Natural killer cell (primary cell): Measurements from ENCODE around the gene GBP5. TPM values are rescaled to one million over a fixed set of nuclear protein-coding genes. Genes with fewer than 3 reads are reported as not detected.
"Not testable (repeated sequence)": the region's sequence is repeated elsewhere in the genome, so short reads cannot be mapped to it uniquely, and the experiment has no call there.

Experiments
- ATAC-seq, 3 donors: fragments of 150-1000 bp in 2 of 3; fragments of 200-7000 bp in 1 of 3; cut with Tn5 transposase; 1 replicate in 1 of 3; 2 replicates in 2 of 3; pipeline ENCODE4 v1.10.0; 2021; ENCODE audit warnings: mild to moderate bottlenecking in 2 of 3, moderate library complexity in 2 of 3
- DNase-seq, 2 donors: peaks; one replicate each; pipeline versions ENCODE4 v3.0.0 to v3.0.0-alpha.2; 2013 to 2021; ENCODE audit warnings: mixed read lengths in 1 of 2
- H3K27ac ChIP-seq: one replicate; pipeline ENCODE4 v1.5.1; 2013; ENCODE audit warnings: mild to moderate bottlenecking, low read length
- H3K27me3 ChIP-seq: one replicate; pipeline ENCODE4 v1.6.1; 2013; ENCODE audit warnings: low read length; ENCODE audit not compliant: control insufficient read depth, insufficient read depth
- H3K36me3 ChIP-seq: one replicate; pipeline ENCODE4 v1.6.1; 2013; ENCODE audit warnings: low read length; ENCODE audit not compliant: control insufficient read depth, insufficient read depth
- H3K4me1 ChIP-seq: one replicate; pipeline ENCODE4 v1.6.1; 2013; ENCODE audit warnings: low read length; ENCODE audit not compliant: control insufficient read depth, insufficient read depth
- H3K4me3 ChIP-seq: one replicate; pipeline ENCODE4 v1.5.1; 2013; ENCODE audit warnings: low read length
- H3K9me3 ChIP-seq: one replicate; pipeline ENCODE4 v1.6.1; 2013; ENCODE audit warnings: low read length; ENCODE audit not compliant: control insufficient read depth, insufficient read depth
- H3K27ac Mint-ChIP-seq, 2 donors: one replicate each; pipeline ENCODE4 v1.8.0; 2022; ENCODE audit warnings: mild to moderate bottlenecking in 2 of 2, mixed read lengths in 2 of 2, moderate library complexity in 1 of 2
- H3K27me3 Mint-ChIP-seq, 2 donors: one replicate each; pipeline ENCODE4 v1.8.0; 2022; ENCODE audit warnings: low read depth in 2 of 2, mixed read lengths in 2 of 2
- H3K36me3 Mint-ChIP-seq: one replicate; pipeline ENCODE4 v1.8.0; 2022; ENCODE audit warnings: mixed read lengths
- H3K4me1 Mint-ChIP-seq, 2 donors: one replicate each; pipeline ENCODE4 v1.8.0; 2022; ENCODE audit warnings: mixed read lengths in 2 of 2
- H3K4me3 Mint-ChIP-seq: one replicate; pipeline ENCODE4 v1.8.0; 2022; ENCODE audit warnings: mild to moderate bottlenecking, moderate library complexity, mixed read lengths
- H3K9me3 Mint-ChIP-seq, 2 donors: one replicate each; pipeline ENCODE4 v1.8.0; 2022; ENCODE audit warnings: mixed read lengths in 2 of 2
- CTCF ChIP-seq: fragments of 200-600 bp; IDR thresholded peaks from one replicate; pipeline ENCODE4 v1.8.0; 2022; ENCODE audit warnings: antibody characterized with exemption
- WGBS: methylation state at CpG from one replicate; pipeline ENCODE4 v1.1.7; 2013; ENCODE audit warnings: missing lambda C conversion rate; ENCODE audit not compliant: insufficient coverage; 5-methylcytosine and 5-hydroxymethylcytosine counted together
- intact Hi-C: fragments of 100-400 bp; cut with micrococcal nuclease; formaldehyde crosslinking; loops from one replicate; pipeline ENCODE4 v1.14.2; 2022
- total RNA-seq, 4 donors: library from RNA; stranded (reverse); fragments of 120-200 nt in 1 of 4; gene quantifications; one replicate each; pipeline versions ENCODE4 v1.2.3 to v1.2.4, GENCODE V29; 2013 to 2022

The GBP5 gene
- total RNA-seq, 3 donors from 2014 or later (not counting 1 experiment from before 2014, with no cell fraction given), result 191 to 249 (median 219) TPM

GRCh38 chr1:89305493-89305892 lies 32.8 kb upstream of the GBP5 start:
- 100% methylated on average over 2 of the region's 2 CpGs for WGBS
- no peak for TF ChIP-seq CTCF
- no peaks in the 10 kb centered on the region for H3K27me3 Mint-ChIP-seq
- no peak for DNase-seq
- Histone ChIP-seq H3K9me3 (no peaks in the 10 kb centered on the region), H3K27me3 (no peaks in the 10 kb centered on the region), H3K27ac (no peak overlapping the region), H3K36me3 (no peaks in the 10 kb centered on the region), H3K4me3 (no peak overlapping the region), H3K4me1 (peaks cover 5% of the 10 kb centered on the region)
- no peak for ATAC-seq
- H3K9me3 Mint-ChIP-seq, result no peaks in the 10 kb centered on the region
- H3K36me3 Mint-ChIP-seq, result no peaks in the 10 kb centered on the region
- H3K27ac Mint-ChIP-seq, result no peak overlapping the region
- H3K4me1 Mint-ChIP-seq, result peaks cover 13 to 18% of the 10 kb centered on the region in 2 donors
- no peak overlapping the region for H3K4me3 Mint-ChIP-seq
- intact Hi-C loops, result no loop called here

GRCh38 chr1:89304572-89305230 lies 32.0 kb upstream of the GBP5 start:
- Mint-ChIP-seq H3K27ac (no peak overlapping the region), H3K9me3 (no peaks in the 10 kb centered on the region), H3K36me3 (no peaks in the 10 kb centered on the region), H3K27me3 (no peaks in the 10 kb centered on the region), H3K4me1 (peaks cover 5 to 14% of the 10 kb centered on the region in 2 donors), H3K4me3 (no peak overlapping the region)
- ATAC-seq, result no peak
- DNase-seq, result no peak
- Histone ChIP-seq H3K27ac (no peak overlapping the region), H3K4me3 (no peak overlapping the region), H3K9me3 (no peaks in the 10 kb centered on the region), H3K36me3 (no peaks in the 10 kb centered on the region), H3K4me1 (peaks cover 3% of the 10 kb centered on the region), H3K27me3 (no peaks in the 10 kb centered on the region)
- WGBS, result no CpG with 5 or more reads among the region's 2 CpGs
- no peak for TF ChIP-seq CTCF
- intact Hi-C loops, result no loop called here

- no peaks in the 10 kb centered on the region for H3K36me3 ChIP-seq
- H3K9me3 ChIP-seq, result no peaks in the 10 kb centered on the region
- Mint-ChIP-seq H3K4me3 (no peak overlapping the region), H3K36me3 (no peaks in the 10 kb centered on the region), H3K9me3 (no peaks in the 10 kb centered on the region), H3K27ac (no peak overlapping the region), H3K27me3 (no peaks in the 10 kb centered on the region), H3K4me1 (peaks cover 0 to 5% of the 10 kb centered on the region in 2 donors)
- WGBS, result 93% methylated on average over 25 of the region's 25 CpGs
- H3K27me3 ChIP-seq, result no peaks in the 10 kb centered on the region
- DNase-seq, result no peak
- no peak overlapping the region for H3K27ac ChIP-seq
- no peak overlapping the region for H3K4me3 ChIP-seq
- intact Hi-C loops, result no loop called here
- no peak for ATAC-seq
- no peaks in the 10 kb centered on the region for H3K4me1 ChIP-seq
- no peak for TF ChIP-seq CTCF
These were observed 30.2 kb upstream of the GBP5 start for GRCh38 chr1:89302697-89303332.

GRCh38 chr1:89299739-89300463 lies 27.2 kb upstream of the GBP5 start:
- H3K36me3 ChIP-seq, ATAC-seq, H3K4me1 ChIP-seq, H3K9me3 ChIP-seq, H3K36me3 Mint-ChIP-seq, H3K4me3 Mint-ChIP-seq, DNase-seq, H3K27ac Mint-ChIP-seq, H3K27me3 ChIP-seq, H3K9me3 Mint-ChIP-seq, H3K27ac ChIP-seq, intact Hi-C loops, H3K27me3 Mint-ChIP-seq, H3K4me3 ChIP-seq: not testable (repeated sequence)
- H3K4me1 Mint-ChIP-seq, result peaks cover 5 to 10% of the 10 kb centered on the region in 2 donors
- 59% methylated on average over 2 of the region's 3 CpGs for WGBS
